Muscle layer of colon (tissue), 2 donors: ENCODE results near the gene GON4L.

ENCODE experiments used
- H3K27ac ChIP-seq: one replicate; pipeline ENCODE4 v1.7.0; 2013; ENCODE audit warnings: low read depth, mild to moderate bottlenecking, low read length, moderate library complexity
- H3K27me3 ChIP-seq, 2 donors: one replicate each; pipeline ENCODE4 v1.7.0; 2013; ENCODE audit warnings: low read length in 2 of 2, mild to moderate bottlenecking in 2 of 2; ENCODE audit not compliant: insufficient read depth in 2 of 2, control insufficient read depth in 1 of 2
- H3K36me3 ChIP-seq: one replicate; pipeline ENCODE4 v1.7.0; 2013; ENCODE audit warnings: mild to moderate bottlenecking, low read length; ENCODE audit not compliant: insufficient read depth
- H3K4me1 ChIP-seq: one replicate; pipeline ENCODE4 v1.7.0; 2013; ENCODE audit warnings: mild to moderate bottlenecking, low read length; ENCODE audit not compliant: insufficient read depth
- H3K4me3 ChIP-seq, 2 donors: one replicate each; pipeline ENCODE4 v1.7.0; 2013; ENCODE audit warnings: low read length in 2 of 2, low read depth in 1 of 2, mild to moderate bottlenecking in 1 of 2, moderate library complexity in 1 of 2
- H3K9ac ChIP-seq: one replicate; pipeline ENCODE4 v1.7.0; 2013; ENCODE audit warnings: low read length
- H3K9me3 ChIP-seq: one replicate; pipeline ENCODE4 v1.7.0; 2013; ENCODE audit warnings: mild to moderate bottlenecking, low read length
- donor health status: abdominal sarcoma.
- donor health status: Adenocarcinoma of cecum.

The GON4L gene

GRCh38 chr1:155889566-155889965 is 32.6 kb upstream of the GON4L start:
- Histone ChIP-seq H3K9me3 (no peaks in the 10 kb centered on the region), H3K4me1 (peaks cover 9% of the 10 kb centered on the region), H3K27me3 (no peaks in the 10 kb centered on the region), H3K36me3 (no peaks in the 10 kb centered on the region), H3K9ac (no peak overlapping the region), H3K4me3 (no peak overlapping the region), H3K27ac (no peak overlapping the region)

- H3K36me3 ChIP-seq, result no peaks in the 10 kb centered on the region
- no peak overlapping the region for H3K27ac ChIP-seq
- H3K27me3 ChIP-seq, result no peaks in the 10 kb centered on the region
- H3K9ac ChIP-seq, result no peak overlapping the region
- peaks cover 4% of the 10 kb centered on the region for H3K4me1 ChIP-seq
- H3K4me3 ChIP-seq, result no peak overlapping the region
- H3K9me3 ChIP-seq, result no peaks in the 10 kb centered on the region
Measured at GRCh38 chr1:155888481-155888880, 31.5 kb upstream of the GON4L start.

- H3K27ac ChIP-seq, result no peak overlapping the region
- no peak overlapping the region for H3K9ac ChIP-seq
- H3K4me1 ChIP-seq, result no peaks in the 10 kb centered on the region
- H3K9me3 ChIP-seq, result no peaks in the 10 kb centered on the region
- peaks cover 12% of the 10 kb centered on the region for H3K36me3 ChIP-seq
- no peak overlapping the region for H3K4me3 ChIP-seq
- H3K27me3 ChIP-seq, result no peaks in the 10 kb centered on the region
Measured at GRCh38 chr1:155884982-155885381, 28.0 kb upstream of the GON4L start.

DNA sequence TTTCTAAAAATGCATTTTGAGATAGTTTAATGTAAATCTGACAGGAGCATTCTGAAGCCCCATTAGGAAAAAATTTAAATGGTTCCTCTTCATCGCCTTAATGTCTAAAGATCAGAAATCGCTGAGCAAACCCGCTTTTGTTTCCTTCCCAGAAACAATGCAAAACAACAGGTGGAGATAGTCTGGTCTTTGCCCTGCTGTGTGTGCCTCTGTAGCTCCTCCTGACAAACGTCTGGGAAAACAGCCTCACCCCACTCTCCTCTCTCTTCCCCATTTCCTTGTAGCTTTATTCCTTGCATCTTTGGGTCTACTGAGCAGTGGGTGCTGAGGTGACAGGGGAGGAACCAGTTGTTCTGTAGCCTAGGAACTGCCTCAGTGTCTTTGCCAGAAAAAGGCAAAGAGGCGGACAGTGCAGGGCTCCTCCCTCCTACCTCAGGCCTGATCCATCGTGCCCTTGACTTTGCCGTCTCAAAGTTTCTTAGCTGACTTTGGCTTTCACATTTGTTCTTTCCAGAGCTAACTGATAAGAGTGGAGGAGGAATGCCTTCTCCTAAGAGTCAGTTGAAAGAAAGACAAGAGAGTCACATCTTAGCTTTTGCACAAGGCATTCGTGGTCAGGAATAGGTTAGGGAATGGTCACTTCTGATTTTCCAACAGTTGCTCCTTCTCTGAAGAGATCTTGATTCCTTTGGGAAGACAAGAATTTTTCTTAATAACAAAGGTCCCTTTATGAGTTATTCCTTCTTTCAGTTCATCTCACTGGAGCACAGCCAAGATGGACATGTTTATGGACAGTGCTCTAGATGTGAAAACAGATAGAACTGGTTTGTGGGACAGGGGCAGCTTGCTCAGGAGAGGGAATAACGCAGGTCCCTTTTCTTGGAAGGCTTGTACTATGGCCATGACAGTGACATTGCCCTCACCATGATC is 27.3 kb upstream of the GON4L start:
- peaks cover 12% of the 10 kb centered on the region for H3K36me3 ChIP-seq
- no peaks in the 10 kb centered on the region for H3K4me1 ChIP-seq
- H3K27ac ChIP-seq, result no peak overlapping the region

DNA sequence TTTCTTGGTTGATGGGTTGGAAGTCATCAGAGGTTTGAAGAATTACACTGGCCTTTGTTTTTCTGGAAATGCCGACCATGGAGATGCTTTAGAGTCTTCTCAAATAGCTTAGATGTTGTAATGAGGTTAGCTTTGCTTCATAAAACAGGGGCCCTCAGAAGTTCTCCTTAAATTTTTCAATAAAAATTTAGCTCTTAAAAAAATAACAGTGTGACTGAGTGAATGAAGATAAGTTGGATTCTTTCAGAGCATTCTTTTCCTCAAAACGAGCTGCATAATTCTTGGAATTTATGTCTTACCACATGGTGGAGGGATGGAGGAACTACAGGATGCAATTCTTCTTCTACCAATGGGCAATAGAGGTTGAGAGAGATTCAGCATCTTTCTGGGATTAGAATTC is 25.8 kb upstream of the GON4L start:
- peaks cover 12% of the 10 kb centered on the region for H3K36me3 ChIP-seq
- no peak overlapping the region for H3K4me3 ChIP-seq
- no peaks in the 10 kb centered on the region for H3K27me3 ChIP-seq
- H3K4me1 ChIP-seq, result no peaks in the 10 kb centered on the region
- no peaks in the 10 kb centered on the region for H3K9me3 ChIP-seq
- H3K9ac ChIP-seq, result no peak overlapping the region
- no peak overlapping the region for H3K27ac ChIP-seq

More for the DNA sequence above, 27.3 kb upstream of the GON4L start:
- H3K9ac ChIP-seq, result no peak overlapping the region
- no peaks in the 10 kb centered on the region for H3K9me3 ChIP-seq
- no peaks in the 10 kb centered on the region for H3K27me3 ChIP-seq
- no peak overlapping the region for H3K4me3 ChIP-seq

- Histone ChIP-seq H3K9me3 (no peaks in the 10 kb centered on the region), H3K9ac (no peak overlapping the region), H3K27ac (no peak overlapping the region), H3K4me3 (no peak overlapping the region), H3K4me1 (no peaks in the 10 kb centered on the region), H3K27me3 (no peaks in the 10 kb centered on the region), H3K36me3 (peaks cover 12% of the 10 kb centered on the region)
Measured at GRCh38 chr1:155882235-155882634, 25.2 kb upstream of the GON4L start.

DNA sequence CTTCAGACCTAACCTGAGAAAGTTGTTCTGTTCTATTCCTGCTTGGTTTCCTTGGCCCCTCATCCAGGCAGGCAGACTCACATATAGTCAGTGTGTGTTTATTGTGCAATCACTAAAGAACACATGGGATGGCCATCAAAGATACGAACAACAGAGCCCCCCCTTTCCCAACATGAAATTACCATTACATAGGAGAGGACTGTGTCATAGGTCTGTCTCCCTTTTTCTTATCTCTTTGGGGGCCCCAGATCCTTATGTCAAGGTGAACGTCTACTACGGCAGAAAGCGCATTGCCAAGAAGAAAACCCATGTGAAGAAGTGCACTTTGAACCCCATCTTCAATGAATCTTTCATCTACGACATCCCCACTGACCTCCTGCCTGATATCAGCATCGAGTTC is 23.9 kb upstream of the GON4L start:
- Histone ChIP-seq H3K4me1 (no peaks in the 10 kb centered on the region), H3K4me3 (no peak overlapping the region), H3K36me3 (peaks cover 12% of the 10 kb centered on the region), H3K27me3 (no peaks in the 10 kb centered on the region), H3K27ac (no peak overlapping the region), H3K9ac (no peak overlapping the region), H3K9me3 (no peaks in the 10 kb centered on the region)

GRCh38 chr1:155880251-155880650 is 23.2 kb upstream of the GON4L start:
- Histone ChIP-seq H3K4me3 (no peak overlapping the region), H3K27me3 (no peaks in the 10 kb centered on the region), H3K27ac (no peak overlapping the region), H3K36me3 (peaks cover 12% of the 10 kb centered on the region), H3K9me3 (no peaks in the 10 kb centered on the region), H3K9ac (no peak overlapping the region), H3K4me1 (no peaks in the 10 kb centered on the region)

GRCh38 chr1:155877945-155878344 is 20.9 kb upstream of the GON4L start:
- Histone ChIP-seq H3K9me3 (no peaks in the 10 kb centered on the region), H3K4me3 (no peak overlapping the region), H3K4me1 (no peaks in the 10 kb centered on the region), H3K9ac (no peak overlapping the region), H3K36me3 (peaks cover 12% of the 10 kb centered on the region), H3K27me3 (no peaks in the 10 kb centered on the region), H3K27ac (no peak overlapping the region)

DNA sequence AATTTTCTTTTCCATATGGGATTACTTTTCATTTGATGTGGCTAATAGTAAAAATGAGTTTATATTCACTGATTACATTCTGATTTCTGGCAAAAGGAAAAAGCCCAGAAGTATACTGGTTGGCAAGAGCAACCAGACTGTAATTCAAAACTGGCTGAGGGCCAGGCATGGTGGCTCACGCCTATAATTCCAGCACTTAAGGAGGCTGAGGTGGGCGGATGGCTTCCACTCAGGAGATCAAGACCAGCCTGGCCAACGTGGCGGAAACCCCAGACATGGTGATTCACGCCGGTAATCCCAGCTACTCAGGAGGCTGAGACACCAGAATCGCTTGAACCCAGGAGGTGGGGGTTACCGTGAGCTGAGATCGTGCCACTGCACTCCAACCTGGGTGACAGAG is 16.8 kb upstream of the GON4L start:
- no peaks in the 10 kb centered on the region for H3K36me3 ChIP-seq
- H3K27me3 ChIP-seq, result no peaks in the 10 kb centered on the region
- no peak overlapping the region for H3K4me3 ChIP-seq
- no peak overlapping the region for H3K27ac ChIP-seq
- peaks cover 9% of the 10 kb centered on the region for H3K4me1 ChIP-seq
- H3K9me3 ChIP-seq, result no peaks in the 10 kb centered on the region
- no peak overlapping the region for H3K9ac ChIP-seq

GRCh38 chr1:155872527-155872926 is 15.5 kb upstream of the GON4L start:
- no peak overlapping the region for H3K4me3 ChIP-seq
- H3K27ac ChIP-seq, result no peak overlapping the region
- H3K36me3 ChIP-seq, result no peaks in the 10 kb centered on the region
- H3K9ac ChIP-seq, result no peak overlapping the region
- H3K27me3 ChIP-seq, result no peaks in the 10 kb centered on the region
- peaks cover 9% of the 10 kb centered on the region for H3K4me1 ChIP-seq
- no peaks in the 10 kb centered on the region for H3K9me3 ChIP-seq

DNA sequence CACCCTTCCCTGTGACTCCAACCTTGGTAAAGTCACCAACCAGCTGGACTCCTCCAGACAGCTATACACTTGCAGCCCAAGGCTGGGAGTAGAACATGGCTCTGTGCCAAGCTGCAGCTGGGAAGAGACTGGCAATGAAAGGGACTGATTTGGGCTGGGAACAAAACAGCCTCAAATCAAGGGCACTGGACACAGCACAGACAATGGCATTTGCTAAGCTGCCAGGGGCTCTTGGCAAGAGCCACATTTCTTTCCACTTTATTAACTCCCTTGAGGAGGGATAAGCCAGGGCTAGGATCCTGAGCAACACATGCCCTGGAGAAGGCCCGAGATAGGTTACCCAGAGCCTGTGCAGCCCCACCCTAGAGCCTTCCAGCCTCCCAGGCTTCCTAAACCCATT is 14.4 kb upstream of the GON4L start:
- no peak overlapping the region for H3K27ac ChIP-seq
- H3K4me1 ChIP-seq, result peaks cover 9% of the 10 kb centered on the region
- H3K36me3 ChIP-seq, result no peaks in the 10 kb centered on the region
- H3K9me3 ChIP-seq, result no peaks in the 10 kb centered on the region
- no peaks in the 10 kb centered on the region for H3K27me3 ChIP-seq
- H3K4me3 ChIP-seq, result no peak overlapping the region
- no peak overlapping the region for H3K9ac ChIP-seq
